Caco-2 (cell line): ENCODE data around the gene KIF18B. TPM values are rescaled to one million over a fixed set of nuclear protein-coding genes. Genes with fewer than 3 reads are reported as not detected.

Experiments
- BruUV-seq: library from RNA; stranded (reverse); fragments of 400-500 nt; replicated peaks from 2 replicates; lab custom pipeline; 2021; lab: Mats Ljungman, UMichigan
- CTCF ChIA-PET: fragments of 300-600 bp; sonication (Branson Sonifier 250); formaldehyde crosslinking; loops from one replicate; lab custom pipeline; 2022; ENCODE audit warnings: antibody characterized with exemption; lab: Charles Lee
- POLR2A ChIA-PET: fragments of 300-600 bp; sonication (Branson Sonifier 250); formaldehyde crosslinking; loops from one replicate; lab custom pipeline; 2022; ENCODE audit warnings: antibody characterized with exemption; lab: Charles Lee
- DNase-seq, 2 experiments: peaks; one replicate each; pipeline versions ENCODE4 v3.0.0 to v3.0.0-alpha.2; 2020 to 2022
- H3K27me3 ChIP-seq: replicated peaks from 2 replicates; pipeline ENCODE4 v1.6.0; 2011; ENCODE audit warnings: low read length; ENCODE audit not compliant: control insufficient read depth, insufficient read depth
- H3K36me3 ChIP-seq: 2 replicates; pipeline ENCODE4 v1.5.1; 2011; ENCODE audit warnings: low read length; ENCODE audit not compliant: control insufficient read depth, insufficient read depth
- H3K4me1 ChIP-seq: fragments of 250-450 bp; sonication (Bioruptor Pico); 2 replicates; pipeline ENCODE4 v1.5.1; 2020; ENCODE audit warnings: mild to moderate bottlenecking
- H3K4me3 ChIP-seq: 2 replicates; pipeline ENCODE4 v1.5.1; 2011; ENCODE audit warnings: low read depth, mild to moderate bottlenecking, control low read depth, low read length
- H3K9me3 ChIP-seq: fragments of 250-450 bp; sonication (Bioruptor Pico); 2 replicates; pipeline ENCODE4 v1.5.1; 2020; ENCODE audit warnings: mild to moderate bottlenecking, moderate library complexity
- H3K27ac Mint-ChIP-seq: one replicate; pipeline ENCODE4 v1.8.0; 2022; ENCODE audit warnings: mixed read lengths; ENCODE audit not compliant: unreplicated experiment
- H3K27me3 Mint-ChIP-seq: one replicate; pipeline ENCODE4 v1.8.0; 2022; ENCODE audit warnings: mixed read lengths; ENCODE audit not compliant: insufficient read depth, unreplicated experiment
- H3K36me3 Mint-ChIP-seq: one replicate; pipeline ENCODE4 v1.8.0; 2022; ENCODE audit warnings: mild to moderate bottlenecking, mixed read lengths; ENCODE audit not compliant: insufficient read depth, unreplicated experiment
- H3K4me1 Mint-ChIP-seq: one replicate; pipeline ENCODE4 v1.8.0; 2022; ENCODE audit warnings: low read depth, mixed read lengths; ENCODE audit not compliant: unreplicated experiment
- H3K4me3 Mint-ChIP-seq: one replicate; pipeline ENCODE4 v1.8.0; 2022; ENCODE audit warnings: mild to moderate bottlenecking, moderate library complexity, mixed read lengths; ENCODE audit not compliant: unreplicated experiment
- H3K9me3 Mint-ChIP-seq: one replicate; pipeline ENCODE4 v1.8.0; 2022; ENCODE audit warnings: mixed read lengths; ENCODE audit not compliant: unreplicated experiment
- CTCF ChIP-seq, 2 experiments: fragments of 200-600 bp in 1 of 2; IDR thresholded peaks; 1 replicate in 1 of 2; 2 replicates in 1 of 2; pipeline versions ENCODE4 v1.5.1 to v1.8.0; 2011 to 2022; ENCODE audit warnings: antibody characterized with exemption in 1 of 2, control low read depth in 1 of 2, inconsistent platforms in 1 of 2, low read depth in 1 of 2, low read length in 1 of 2, mild to moderate bottlenecking in 1 of 2, moderate library complexity in 1 of 2; ENCODE audit not compliant: insufficient read depth in 1 of 2, severe bottlenecking in 1 of 2, unreplicated experiment in 1 of 2
- intact Hi-C: fragments of 100-400 bp; cut with micrococcal nuclease; formaldehyde crosslinking; loops from one replicate; pipeline ENCODE4 v1.10.0; 2022; ENCODE audit not compliant: unreplicated experiment
- total RNA-seq: library from RNA; stranded (reverse); gene quantifications from 2 replicates; pipeline ENCODE4 v1.2.3, GENCODE V29; 2022

The KIF18B gene
- total RNA-seq, 1 experiment from 2014 or later, result 68.4 TPM

GRCh38 chr17:44933824-44934744 lies 13.5 kb downstream of the KIF18B start:
- Histone ChIP-seq H3K36me3 (peaks cover 4% of the 10 kb centered on the region), H3K4me1 (no peaks in the 10 kb centered on the region), H3K4me3 (no peak overlapping the region), H3K9me3 (no peaks in the 10 kb centered on the region; the same call in 1 of the 2 replicates), H3K27me3 (no peaks in the 10 kb centered on the region)
- Mint-ChIP-seq H3K4me1 (no peaks in the 10 kb centered on the region), H3K27ac (no peak overlapping the region), H3K27me3 (no peaks in the 10 kb centered on the region), H3K9me3 (no peaks in the 10 kb centered on the region), H3K4me3 (no peak overlapping the region), H3K36me3 (peaks cover 84% of the 10 kb centered on the region)
- DNase-seq, result peak in 1 of 2 experiments; percentile 32
- TF ChIP-seq CTCF (IDR thresholded peaks at IDR 0.05; ENCODE audit: insufficient read depth in 1 of 2, low read depth in 1 of 2, low read length in 1 of 2, severe bottlenecking in 1 of 2, unreplicated experiment in 1 of 2), result no peak
- intact Hi-C loops, result no loop called here
- ChIA-PET POLR2A (no interaction called here), CTCF (no interaction called here)
- no TSS peak for BruUV-seq

- Mint-ChIP-seq H3K4me3 (no peak overlapping the region), H3K27ac (no peak overlapping the region), H3K9me3 (no peaks in the 10 kb centered on the region), H3K4me1 (no peaks in the 10 kb centered on the region), H3K36me3 (peaks cover 83% of the 10 kb centered on the region), H3K27me3 (no peaks in the 10 kb centered on the region)
- intact Hi-C loops, result no loop called here
- H3K36me3 ChIP-seq, result peaks cover 7% of the 10 kb centered on the region
- H3K27me3 ChIP-seq, result no peaks in the 10 kb centered on the region
- H3K4me3 ChIP-seq, result no peak overlapping the region
- BruUV-seq, result no TSS peak
- no peaks in the 10 kb centered on the region for H3K9me3 ChIP-seq
- ChIA-PET CTCF (no interaction called here), POLR2A (interaction anchor here (0.6 kb wide), 1 partner anchor 42 kb away, joined by 4 read pairs; no protein-coding TSS in a partner anchor)
- no peak for TF ChIP-seq CTCF (IDR thresholded peaks at IDR 0.05; ENCODE audit: insufficient read depth in 1 of 2, low read depth in 1 of 2, low read length in 1 of 2, severe bottlenecking in 1 of 2, unreplicated experiment in 1 of 2)
- no peaks in the 10 kb centered on the region for H3K4me1 ChIP-seq
- DNase-seq, result no peak
Observed at GRCh38 chr17:44932787-44933097, 14.8 kb downstream of the KIF18B start.

- H3K36me3 ChIP-seq, result peaks cover 8% of the 10 kb centered on the region
- TF ChIP-seq CTCF (IDR thresholded peaks at IDR 0.05; ENCODE audit: insufficient read depth in 1 of 2, low read depth in 1 of 2, low read length in 1 of 2, severe bottlenecking in 1 of 2, unreplicated experiment in 1 of 2), result no peak
- H3K27me3 ChIP-seq, result no peaks in the 10 kb centered on the region
- H3K9me3 Mint-ChIP-seq, result no peaks in the 10 kb centered on the region
- H3K4me3 Mint-ChIP-seq, result no peak overlapping the region
- peaks cover 85% of the 10 kb centered on the region for H3K36me3 Mint-ChIP-seq
- H3K4me1 Mint-ChIP-seq, result no peaks in the 10 kb centered on the region
- intact Hi-C loops, result no loop called here
- H3K27ac Mint-ChIP-seq, result no peak overlapping the region
- no peak overlapping the region for H3K4me3 ChIP-seq
- no TSS peak for BruUV-seq
- no peak for DNase-seq
- ChIA-PET POLR2A (interaction anchor here (0.6 kb wide), 1 partner anchor 42 kb away, joined by 4 read pairs; no protein-coding TSS in a partner anchor), CTCF (interaction anchor here (0.6 kb wide), 1 partner anchor 568 kb away, joined by 5 read pairs; no protein-coding TSS in a partner anchor)
- no peaks in the 10 kb centered on the region for H3K27me3 Mint-ChIP-seq
- H3K9me3 ChIP-seq, result no peaks in the 10 kb centered on the region
- H3K4me1 ChIP-seq, result no peaks in the 10 kb centered on the region
Observed at GRCh38 chr17:44932096-44932786, 15.3 kb downstream of the KIF18B start.
